Brain microvascular endothelial cell (primary cell): ENCODE data around the gene ARHGAP45.

Experiments
- DNase-seq: peaks from one replicate; pipeline ENCODE4 v3.0.0-alpha.2; 2020
- H3K27ac ChIP-seq: fragments of 250-450 bp; sonication (Bioruptor Pico); 2 replicates; pipeline ENCODE4 v1.5.1; 2020; ENCODE audit warnings: mild to moderate bottlenecking, moderate library complexity
- H3K27me3 ChIP-seq: fragments of 250-450 bp; sonication (Bioruptor Pico); replicated peaks from 2 replicates; pipeline ENCODE4 v1.5.1; 2020; ENCODE audit warnings: mild to moderate bottlenecking
- H3K36me3 ChIP-seq: fragments of 250-450 bp; sonication (Bioruptor Pico); replicated peaks from 2 replicates; pipeline ENCODE4 v1.5.1; 2020; ENCODE audit warnings: mild to moderate bottlenecking
- H3K4me3 ChIP-seq: 2 replicates; pipeline ENCODE4 v1.5.1; 2011; ENCODE audit warnings: low read depth, mild to moderate bottlenecking, control low read depth, low read length, moderate library complexity
- CTCF ChIP-seq: IDR thresholded peaks from 2 replicates; pipeline ENCODE4 v1.5.1; 2011; ENCODE audit warnings: low read depth, mild to moderate bottlenecking, moderate library complexity, low read length, control low read depth, inconsistent platforms; ENCODE audit errors: missing control alignments
- in situ Hi-C: cut with HindIII; loops from 2 replicates; pipeline ENCODE4 v1.10.0; 2017; ENCODE audit warnings: low sequenced_read_pairs, low pct_ligation_motif_present

The ARHGAP45 gene

GRCh38 chr19:1042689-1043511 lies 24.1 kb upstream of the ARHGAP45 start:
- in situ Hi-C loops: no loop called here
- Histone ChIP-seq H3K27me3 (no peaks in the 10 kb centered on the region), H3K27ac (no peak overlapping the region), H3K36me3 (peaks cover 13% of the 10 kb centered on the region), H3K4me3 (no peak overlapping the region)
- no peak for TF ChIP-seq CTCF
- no peak for DNase-seq

- Histone ChIP-seq H3K27me3 (no peaks in the 10 kb centered on the region), H3K36me3 (no peaks in the 10 kb centered on the region), H3K4me3 (no peak overlapping the region), H3K27ac (no peak overlapping the region)
- in situ Hi-C loops: no loop called here
- DNase-seq: no peak
- no peak for TF ChIP-seq CTCF
Measured at GRCh38 chr19:1045247-1045603, 21.7 kb upstream of the ARHGAP45 start.

GRCh38 chr19:1046117-1046626 lies 20.8 kb upstream of the ARHGAP45 start:
- TF ChIP-seq CTCF: no peak
- Histone ChIP-seq H3K27ac (no peak overlapping the region), H3K36me3 (no peaks in the 10 kb centered on the region), H3K27me3 (no peaks in the 10 kb centered on the region), H3K4me3 (no peak overlapping the region)
- in situ Hi-C loops: no loop called here
- no peak for DNase-seq

- in situ Hi-C loops: no loop called here
- no peak overlapping the region for H3K4me3 ChIP-seq
- TF ChIP-seq CTCF: no peak
- no peaks in the 10 kb centered on the region for H3K27me3 ChIP-seq
- no peaks in the 10 kb centered on the region for H3K36me3 ChIP-seq
- no peak for DNase-seq
- no peak overlapping the region for H3K27ac ChIP-seq
Measured at GRCh38 chr19:1046836-1047695, 19.9 kb upstream of the ARHGAP45 start.

- in situ Hi-C loops: no loop called here
Measured at GRCh38 chr19:1047696-1048147, 19.2 kb upstream of the ARHGAP45 start.

More at GRCh38 chr19:1047696-1048147, 19.2 kb upstream of the ARHGAP45 start:
- DNase-seq: no peak
- Histone ChIP-seq H3K36me3 (no peaks in the 10 kb centered on the region), H3K27me3 (no peaks in the 10 kb centered on the region), H3K4me3 (no peak overlapping the region), H3K27ac (no peak overlapping the region)
- no peak for TF ChIP-seq CTCF
